ENCODE measurements around the gene MAPKBP1.
"Not testable (repeated sequence)": the region's sequence is repeated elsewhere in the genome, so short reads cannot be mapped to it uniquely, and the experiment has no call there.

The MAPKBP1 gene

GRCh38 chr15:41774062-41774881 lies at the start of gene MAPKBP1:
Gene MAPKBP1, plus strand, starts transcription at chr15:41774484. Its CDS starts 792 bp downstream, at chr15:41775276.
- intact Hi-C loops (cut with micrococcal nuclease) = loop anchor here (1.0 to 10.0 kb wide), 3 partner anchors 53 to 198 kb away; partner anchors contain the start of gene EHD4
- Mint-ChIP-seq H3K27me3 (no peaks in the 10 kb centered on the region), H3K9me3 (no peaks in the 10 kb centered on the region), H3K36me3 (ENCODE audit: low read depth) (peaks cover 34% of the 10 kb centered on the region), H3K4me3 (peak within 1 kb of the TSS; percentile 98), H3K4me1 (ENCODE audit: low read depth) (peaks cover 53% of the 10 kb centered on the region), H3K27ac (peak within 1 kb of the TSS; percentile 86)

- Mint-ChIP-seq H3K9me3 (no peaks in the 10 kb centered on the region), H3K27me3 (no peaks in the 10 kb centered on the region), H3K4me1 (ENCODE audit: low read depth) (peaks cover 5% of the 10 kb centered on the region), H3K36me3 (ENCODE audit: low read depth) (peaks cover 29% of the 10 kb centered on the region), H3K4me3 (no peak overlapping the region), H3K27ac (no peak overlapping the region)
- intact Hi-C loops (cut with micrococcal nuclease) = no loop called here
Measured at GRCh38 chr15:41727143-41727542, 47.1 kb upstream of the MAPKBP1 start.

GRCh38 chr15:41728061-41728460 lies 46.2 kb upstream of the MAPKBP1 start:
- H3K36me3 Mint-ChIP-seq (ENCODE audit: low read depth) = peaks cover 39% of the 10 kb centered on the region
- H3K9me3 Mint-ChIP-seq; H3K27me3 Mint-ChIP-seq; H3K27ac Mint-ChIP-seq; H3K4me1 Mint-ChIP-seq (ENCODE audit: low read depth); intact Hi-C loops (cut with micrococcal nuclease); H3K4me3 Mint-ChIP-seq: not testable (repeated sequence)

GRCh38 chr15:41730543-41730942 lies 43.7 kb upstream of the MAPKBP1 start:
- Mint-ChIP-seq H3K27ac (no peak overlapping the region), H3K27me3 (no peaks in the 10 kb centered on the region), H3K9me3 (no peaks in the 10 kb centered on the region), H3K4me3 (no peak overlapping the region), H3K36me3 (ENCODE audit: low read depth) (peaks cover 59% of the 10 kb centered on the region), H3K4me1 (ENCODE audit: low read depth) (peaks cover 5% of the 10 kb centered on the region)
- intact Hi-C loops (cut with micrococcal nuclease) = loop anchor here (10.0 kb wide), 1 partner anchor 266 kb away; no protein-coding TSS in a partner anchor

GRCh38 chr15:41732483-41732882 lies 41.8 kb upstream of the MAPKBP1 start:
- Mint-ChIP-seq H3K27me3 (no peaks in the 10 kb centered on the region), H3K4me3 (no peak overlapping the region), H3K36me3 (ENCODE audit: low read depth) (peaks cover 69% of the 10 kb centered on the region), H3K27ac (no peak overlapping the region), H3K4me1 (ENCODE audit: low read depth) (peaks cover 5% of the 10 kb centered on the region), H3K9me3 (no peaks in the 10 kb centered on the region)
- intact Hi-C loops (cut with micrococcal nuclease) = loop anchor here (10.0 kb wide), 1 partner anchor 268 kb away; no protein-coding TSS in a partner anchor

- no peak overlapping the region for H3K27ac Mint-ChIP-seq
- no peaks in the 10 kb centered on the region for H3K9me3 Mint-ChIP-seq
- intact Hi-C loops (cut with micrococcal nuclease) = loop anchor here (10.0 kb wide), 1 partner anchor 269 kb away; no protein-coding TSS in a partner anchor
- H3K36me3 Mint-ChIP-seq (ENCODE audit: low read depth) = peaks cover 70% of the 10 kb centered on the region
- H3K4me3 Mint-ChIP-seq = no peak overlapping the region
- no peaks in the 10 kb centered on the region for H3K27me3 Mint-ChIP-seq
- H3K4me1 Mint-ChIP-seq (ENCODE audit: low read depth) = peaks cover 5% of the 10 kb centered on the region
Measured at GRCh38 chr15:41734079-41734478, 40.2 kb upstream of the MAPKBP1 start.

- H3K4me1 Mint-ChIP-seq (ENCODE audit: low read depth) = peaks cover 5% of the 10 kb centered on the region
- H3K27ac Mint-ChIP-seq = no peak overlapping the region
- intact Hi-C loops (cut with micrococcal nuclease) = loop anchor here (10.0 kb wide), 1 partner anchor 270 kb away; no protein-coding TSS in a partner anchor
- H3K4me3 Mint-ChIP-seq = no peak overlapping the region
- H3K36me3 Mint-ChIP-seq (ENCODE audit: low read depth) = peaks cover 70% of the 10 kb centered on the region
- H3K9me3 Mint-ChIP-seq = no peaks in the 10 kb centered on the region
- H3K27me3 Mint-ChIP-seq = no peaks in the 10 kb centered on the region
Measured at GRCh38 chr15:41735046-41735445, 39.2 kb upstream of the MAPKBP1 start.

GRCh38 chr15:41735492-41735891 lies 38.8 kb upstream of the MAPKBP1 start:
- H3K9me3 Mint-ChIP-seq; H3K4me3 Mint-ChIP-seq; H3K4me1 Mint-ChIP-seq (ENCODE audit: low read depth); H3K27ac Mint-ChIP-seq; H3K27me3 Mint-ChIP-seq: not testable (repeated sequence)
- intact Hi-C loops (cut with micrococcal nuclease) = loop anchor here (10.0 kb wide), 1 partner anchor 271 kb away; no protein-coding TSS in a partner anchor
- peaks cover 73% of the 10 kb centered on the region for H3K36me3 Mint-ChIP-seq (ENCODE audit: low read depth)

- Mint-ChIP-seq H3K4me3 (no peak overlapping the region), H3K27me3 (no peaks in the 10 kb centered on the region), H3K36me3 (ENCODE audit: low read depth) (peaks cover 77% of the 10 kb centered on the region), H3K9me3 (no peaks in the 10 kb centered on the region), H3K4me1 (ENCODE audit: low read depth) (no peaks in the 10 kb centered on the region), H3K27ac (no peak overlapping the region)
- intact Hi-C loops (cut with micrococcal nuclease) = no loop called here
Measured at GRCh38 chr15:41746802-41747201, 27.5 kb upstream of the MAPKBP1 start.

GRCh38 chr15:41756198-41756597 lies 18.1 kb upstream of the MAPKBP1 start:
- Mint-ChIP-seq H3K27me3 (no peaks in the 10 kb centered on the region), H3K4me3 (no peak overlapping the region), H3K9me3 (no peaks in the 10 kb centered on the region), H3K36me3 (ENCODE audit: low read depth) (peaks cover 77% of the 10 kb centered on the region), H3K27ac (no peak overlapping the region), H3K4me1 (ENCODE audit: low read depth) (no peaks in the 10 kb centered on the region)
- intact Hi-C loops (cut with micrococcal nuclease) = no loop called here

- peaks cover 37% of the 10 kb centered on the region for H3K36me3 Mint-ChIP-seq (ENCODE audit: low read depth)
- no peaks in the 10 kb centered on the region for H3K9me3 Mint-ChIP-seq
- H3K4me1 Mint-ChIP-seq (ENCODE audit: low read depth) = peaks cover 46% of the 10 kb centered on the region
- intact Hi-C loops (cut with micrococcal nuclease) = loop anchor here (1.0 to 10.0 kb wide), 3 partner anchors 38 to 199 kb away; partner anchors contain the start of gene EHD4
- no peaks in the 10 kb centered on the region for H3K27me3 Mint-ChIP-seq
- H3K4me3 Mint-ChIP-seq = peak overlapping the region; percentile 98
- H3K27ac Mint-ChIP-seq = peak overlapping the region; percentile 86
Measured at GRCh38 chr15:41772720-41773331, 1.5 kb upstream of the MAPKBP1 start.

GRCh38 chr15:41773332-41773728 lies 954 bp upstream of the MAPKBP1 start:
- Mint-ChIP-seq H3K27ac (peak overlapping the region; percentile 86), H3K9me3 (no peaks in the 10 kb centered on the region), H3K27me3 (no peaks in the 10 kb centered on the region), H3K36me3 (ENCODE audit: low read depth) (peaks cover 35% of the 10 kb centered on the region), H3K4me3 (peak overlapping the region; percentile 98), H3K4me1 (ENCODE audit: low read depth) (peaks cover 51% of the 10 kb centered on the region)
- intact Hi-C loops (cut with micrococcal nuclease) = loop anchor here (5.0 to 10.0 kb wide), 2 partner anchors 131 to 199 kb away; partner anchors contain the start of gene EHD4

- H3K27ac Mint-ChIP-seq = peak overlapping the region; percentile 86
- peaks cover 34% of the 10 kb centered on the region for H3K36me3 Mint-ChIP-seq (ENCODE audit: low read depth)
- H3K4me1 Mint-ChIP-seq (ENCODE audit: low read depth) = peaks cover 53% of the 10 kb centered on the region
- H3K4me3 Mint-ChIP-seq = peak overlapping the region; percentile 98
- no peaks in the 10 kb centered on the region for H3K9me3 Mint-ChIP-seq
- no peaks in the 10 kb centered on the region for H3K27me3 Mint-ChIP-seq
- intact Hi-C loops (cut with micrococcal nuclease) = loop anchor here (1.0 to 10.0 kb wide), 3 partner anchors 54 to 199 kb away; partner anchors contain the start of gene EHD4
Measured at GRCh38 chr15:41773729-41774061, 589 bp upstream of the MAPKBP1 start.

- peak overlapping the region; percentile 98 for H3K4me3 Mint-ChIP-seq
- H3K27ac Mint-ChIP-seq = peak overlapping the region; percentile 86
- peaks cover 60% of the 10 kb centered on the region for H3K4me1 Mint-ChIP-seq (ENCODE audit: low read depth)
- no peaks in the 10 kb centered on the region for H3K9me3 Mint-ChIP-seq
- no peaks in the 10 kb centered on the region for H3K27me3 Mint-ChIP-seq
- intact Hi-C loops (cut with micrococcal nuclease) = loop anchor here (1.0 to 10.0 kb wide), 3 partner anchors 52 to 197 kb away; partner anchors contain the start of gene EHD4
- H3K36me3 Mint-ChIP-seq (ENCODE audit: low read depth) = peaks cover 36% of the 10 kb centered on the region
Measured at GRCh38 chr15:41774882-41775417, 666 bp downstream of the MAPKBP1 start.

Data from dendritic cell treated with granulocyte-macrophage colony-stimulating factor and Interleukin-4, amounts not matched to agents 40 ng/mL and 50 ng/mL, for 4 days (primary cell).